PFSK-1 (cell line): Measurements from ENCODE around the gene MAPRE3.

Experiments used
- FOXP2 ChIP-seq: optimal IDR thresholded peaks from 2 replicates; pipeline ENCODE3; 2011; ENCODE audit warnings: borderline replicate concordance, control low read depth, inconsistent platforms; ENCODE audit not compliant: insufficient read depth; ENCODE audit errors: extremely low read length, extremely low read depth
- POLR2AphosphoS5 ChIP-seq: IDR thresholded peaks from 2 replicates; pipeline ENCODE4 v1.6.1; 2012; ENCODE audit warnings: low read depth, mild to moderate bottlenecking, control low read depth, low read length, moderate library complexity
- REST ChIP-seq, 2 experiments: IDR thresholded peaks; 2 replicates each; pipeline versions ENCODE4 v1.6.1 to v1.8.0; 2011 to 2012; ENCODE audit warnings: low read depth in 2 of 2, low read length in 2 of 2, control low read depth in 1 of 2, inconsistent platforms in 1 of 2, mild to moderate bottlenecking in 1 of 2, moderate library complexity in 1 of 2; ENCODE audit not compliant: insufficient read depth in 1 of 2
- SIN3A ChIP-seq: IDR thresholded peaks from 2 replicates; pipeline ENCODE4 v1.6.1; 2012; ENCODE audit warnings: mild to moderate bottlenecking, low read length, moderate library complexity, borderline replicate concordance; ENCODE audit not compliant: insufficient read depth
- TAF1 ChIP-seq: IDR thresholded peaks from 2 replicates; pipeline ENCODE4 v1.6.1; 2012; ENCODE audit warnings: low read length, control low read depth, borderline replicate concordance; ENCODE audit not compliant: insufficient read depth

MAPRE3 gene

GRCh38 chr2:27051902-27052645, 81.6 kb downstream of the MAPRE3 start:
- TF ChIP-seq FOXP2 = no peak
- no peak for TF ChIP-seq SIN3A
- no peak for TF ChIP-seq REST (IDR thresholded peaks at IDR 0.05; ENCODE audit: insufficient read depth in 1 of 2, low read depth in 2 of 2, low read length in 2 of 2)
- no peak for TF ChIP-seq TAF1
- no peak for TF ChIP-seq POLR2AphosphoS5

- TF ChIP-seq TAF1 (no peak), FOXP2 (no peak), POLR2AphosphoS5 (no peak), REST (IDR thresholded peaks at IDR 0.05; ENCODE audit: insufficient read depth in 1 of 2, low read depth in 2 of 2, low read length in 2 of 2) (no peak), SIN3A (no peak)
Observed at GRCh38 chr2:27053321-27053720, 82.9 kb downstream of the MAPRE3 start.

GRCh38 chr2:27053776-27054175, 83.3 kb downstream of the MAPRE3 start:
- TF ChIP-seq SIN3A (no peak), POLR2AphosphoS5 (no peak)

GRCh38 chr2:27054721-27055120, 84.3 kb downstream of the MAPRE3 start:
- TF ChIP-seq FOXP2 (no peak), TAF1 (no peak), SIN3A (no peak), REST (IDR thresholded peaks at IDR 0.05; ENCODE audit: insufficient read depth in 1 of 2, low read depth in 2 of 2, low read length in 2 of 2) (no peak), POLR2AphosphoS5 (no peak)

GRCh38 chr2:27057184-27057583, 86.7 kb downstream of the MAPRE3 start:
- TF ChIP-seq POLR2AphosphoS5 (no peak), FOXP2 (no peak), SIN3A (no peak), REST (IDR thresholded peaks at IDR 0.05; ENCODE audit: insufficient read depth in 1 of 2, low read depth in 2 of 2, low read length in 2 of 2) (no peak), TAF1 (no peak)

GRCh38 chr2:27058210-27058609, 87.8 kb downstream of the MAPRE3 start:
- no peak for TF ChIP-seq FOXP2
- TF ChIP-seq POLR2AphosphoS5 = no peak
- no peak for TF ChIP-seq SIN3A
- no peak for TF ChIP-seq TAF1
- TF ChIP-seq REST (IDR thresholded peaks at IDR 0.05; ENCODE audit: insufficient read depth in 1 of 2, low read depth in 2 of 2, low read length in 2 of 2) = no peak
